AG04450 (cell line): Measurements from ENCODE around the gene RELL1. TPM values are rescaled to one million over a fixed set of nuclear protein-coding genes. Genes with fewer than 3 reads are reported as not detected.

Experiments
- CTCF ChIA-PET: fragments of 300-600, 350-600 bp; formaldehyde crosslinking; extraction: SDS; loops from one replicate; lab custom pipeline; 2022; ENCODE audit warnings: antibody characterized with exemption, inconsistent platforms; lab: Charles Lee
- POLR2A ChIA-PET: fragments of 350-600 bp; formaldehyde crosslinking; extraction: SDS; loops from one replicate; lab custom pipeline; 2021; ENCODE audit warnings: antibody characterized with exemption, inconsistent platforms; lab: Yijun Ruan, JAX
- DNase-seq: peaks from one replicate; pipeline ENCODE4 v3.0.0-alpha.2; 2011; ENCODE audit warnings: low read depth, low spot score
- H3K27ac ChIP-seq: one replicate; pipeline ENCODE4 v1.5.1; 2012; ENCODE audit warnings: low read depth, low read length, control low read depth
- H3K27me3 ChIP-seq: one replicate; pipeline ENCODE4 v1.6.0; 2012; ENCODE audit warnings: low read length; ENCODE audit not compliant: control insufficient read depth, insufficient read depth
- H3K4me3 ChIP-seq: 2 replicates; pipeline ENCODE4 v1.5.1; 2011; ENCODE audit warnings: mild to moderate bottlenecking, low read depth, low read length, control low read depth
- H3K9me3 ChIP-seq: 2 replicates; pipeline ENCODE4 v1.5.1; 2012; ENCODE audit warnings: low read length; ENCODE audit not compliant: control insufficient read depth, insufficient read depth
- CTCF ChIP-seq: IDR thresholded peaks from 2 replicates; pipeline ENCODE4 v1.5.1; 2011; ENCODE audit warnings: low read depth, low read length, control low read depth, inconsistent platforms
- polyA plus RNA-seq: library from polyadenylated mRNA; depleted of rRNA; stranded (reverse); fragments of >200 nt; gene quantifications from 2 replicates; pipeline ENCODE4 v1.2.3, GENCODE V29; 2011

RELL1 gene
- polyA plus RNA-seq, 1 experiment, result 9.2 TPM

GRCh38 chr4:37678624-37679023, 7.6 kb downstream of the RELL1 start:
- Histone ChIP-seq H3K27me3 (no peaks in the 10 kb centered on the region), H3K27ac (no peak overlapping the region), H3K9me3 (no peaks in the 10 kb centered on the region), H3K4me3 (no peak overlapping the region)
- ChIA-PET CTCF (no interaction called here), POLR2A (no interaction called here)
- TF ChIP-seq CTCF, result no peak
- DNase-seq, result no peak

DNA sequence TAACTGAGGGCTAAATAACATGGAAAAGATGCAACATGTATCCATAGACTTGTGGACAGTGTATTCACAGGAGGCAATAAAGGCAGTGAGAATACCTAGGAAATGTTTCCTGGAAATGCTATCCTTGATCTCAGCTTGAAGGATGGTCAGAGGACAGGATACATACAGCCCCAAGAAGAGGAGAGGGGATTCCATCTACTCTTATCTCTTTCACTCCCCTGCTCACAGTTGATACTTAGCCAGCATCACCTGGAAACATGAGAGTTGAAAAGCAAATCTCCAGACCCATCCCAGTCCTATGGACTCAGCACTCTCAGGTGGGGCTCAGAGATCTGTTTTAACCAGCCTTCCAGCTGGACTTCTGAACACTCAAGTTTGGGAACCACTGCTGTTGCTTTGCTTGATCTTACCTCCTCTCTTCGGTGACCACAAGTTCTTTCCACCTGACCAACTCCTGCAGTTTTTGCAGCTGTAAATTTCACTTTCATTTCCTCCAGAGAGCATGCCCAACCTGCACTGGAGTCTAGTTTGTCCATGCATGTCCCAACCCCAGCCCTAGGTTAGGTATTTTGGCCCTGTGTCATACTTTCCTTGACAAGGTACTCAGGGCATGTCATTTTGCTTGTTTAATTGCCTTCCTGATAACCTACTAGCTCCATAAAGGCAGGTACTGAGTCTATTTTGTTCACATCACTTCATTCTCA, 10.4 kb downstream of the RELL1 start:
- DNase-seq, result no peak
- ChIA-PET POLR2A (interaction anchor here (0.8 kb wide), 1 partner anchor 13 kb away, joined by 3 read pairs; no protein-coding TSS in a partner anchor), CTCF (no interaction called here)
- no peak overlapping the region for H3K4me3 ChIP-seq
- no peak for TF ChIP-seq CTCF
- H3K27ac ChIP-seq, result no peak overlapping the region
- no peaks in the 10 kb centered on the region for H3K27me3 ChIP-seq
- H3K9me3 ChIP-seq, result no peaks in the 10 kb centered on the region

- POLR2A ChIA-PET, result no interaction called here
- no peaks in the 10 kb centered on the region for H3K9me3 ChIP-seq
- no peaks in the 10 kb centered on the region for H3K27me3 ChIP-seq
- TF ChIP-seq CTCF, result no peak
- no peak overlapping the region for H3K4me3 ChIP-seq
- DNase-seq, result no peak
- no peak overlapping the region for H3K27ac ChIP-seq
- CTCF ChIA-PET, result interaction anchor here (1.3 kb wide), 1 partner anchor 72 kb away, joined by 5 read pairs; no protein-coding TSS in a partner anchor
Observed at GRCh38 chr4:37674439-37674838, 11.7 kb downstream of the RELL1 start.

GRCh38 chr4:37673538-37674192, 12.5 kb downstream of the RELL1 start:
- Histone ChIP-seq H3K27ac (no peak overlapping the region), H3K27me3 (no peaks in the 10 kb centered on the region), H3K4me3 (no peak overlapping the region), H3K9me3 (no peaks in the 10 kb centered on the region)
- POLR2A ChIA-PET, result no interaction called here
- DNase-seq, result no peak
- TF ChIP-seq CTCF, result no peak
- CTCF ChIA-PET, result interaction anchor here (1.3 kb wide), 1 partner anchor 71 kb away, joined by 5 read pairs; no protein-coding TSS in a partner anchor

GRCh38 chr4:37671072-37671471, 15.1 kb downstream of the RELL1 start:
- Histone ChIP-seq H3K27me3 (no peaks in the 10 kb centered on the region), H3K27ac (no peak overlapping the region), H3K4me3 (no peak overlapping the region), H3K9me3 (no peaks in the 10 kb centered on the region; the same call in 1 of the 2 replicates)
- ChIA-PET CTCF (no interaction called here), POLR2A (no interaction called here)
- no peak for DNase-seq
- no peak for TF ChIP-seq CTCF
